Activated T-helper 9 cell treated with anti-CD3 and anti-CD28 coated beads, Interleukin-2, amount 50 U/mL, for 16 hours (primary cell): ENCODE measurements around the gene MICALL2.

Experiments
- DNase-seq: peaks from one replicate; pipeline ENCODE4 v3.0.0-alpha.2; 2020; ENCODE audit warnings: low read depth

Gene MICALL2

DNA sequence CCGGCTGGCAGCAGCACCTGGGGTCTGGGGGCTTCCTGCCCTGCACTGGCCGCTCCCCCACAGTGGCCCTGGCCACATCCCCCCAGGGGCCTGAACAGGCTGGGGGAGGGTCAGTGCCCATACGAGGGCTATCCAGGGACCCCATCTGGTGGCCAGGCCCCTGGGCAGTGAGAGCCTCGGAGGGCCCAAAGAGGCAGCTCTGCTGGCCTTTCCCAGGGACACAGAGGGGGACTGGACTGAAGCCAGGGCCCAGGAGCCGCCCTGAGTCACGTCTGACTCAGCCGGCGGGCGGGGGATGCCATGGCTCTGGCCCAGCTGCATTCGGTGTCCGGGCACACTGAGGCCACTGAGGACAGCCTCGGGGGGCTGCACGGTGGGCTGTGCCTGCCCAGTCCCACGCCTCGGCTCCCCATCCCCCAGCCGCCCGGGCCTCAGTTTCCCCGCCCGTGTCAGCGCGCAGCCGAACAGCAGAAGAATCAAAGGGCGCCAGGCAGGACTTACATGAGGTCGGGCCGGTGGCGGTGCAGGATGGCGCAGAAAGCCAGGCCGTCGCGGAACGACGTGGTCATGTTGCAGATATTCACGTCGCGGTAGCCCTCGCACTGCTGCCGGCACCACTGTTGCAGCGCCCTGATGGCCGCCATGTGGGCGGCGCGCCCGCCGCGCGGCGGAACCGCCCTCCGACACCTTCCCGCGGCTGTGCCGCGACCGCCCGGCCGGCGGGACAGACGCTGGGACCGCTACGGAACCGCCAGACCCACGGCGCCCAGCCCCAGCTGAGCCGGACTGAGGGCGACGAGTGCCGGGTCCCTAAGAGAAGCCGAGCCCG, at the start of gene MICALL2:
Gene MICALL2 (minus strand): TSS at position 788 of the 829 bp plus-strand sequence. CDS start 144 bp downstream, at position 644.
- DNase-seq, result peak; percentile 18

DNA sequence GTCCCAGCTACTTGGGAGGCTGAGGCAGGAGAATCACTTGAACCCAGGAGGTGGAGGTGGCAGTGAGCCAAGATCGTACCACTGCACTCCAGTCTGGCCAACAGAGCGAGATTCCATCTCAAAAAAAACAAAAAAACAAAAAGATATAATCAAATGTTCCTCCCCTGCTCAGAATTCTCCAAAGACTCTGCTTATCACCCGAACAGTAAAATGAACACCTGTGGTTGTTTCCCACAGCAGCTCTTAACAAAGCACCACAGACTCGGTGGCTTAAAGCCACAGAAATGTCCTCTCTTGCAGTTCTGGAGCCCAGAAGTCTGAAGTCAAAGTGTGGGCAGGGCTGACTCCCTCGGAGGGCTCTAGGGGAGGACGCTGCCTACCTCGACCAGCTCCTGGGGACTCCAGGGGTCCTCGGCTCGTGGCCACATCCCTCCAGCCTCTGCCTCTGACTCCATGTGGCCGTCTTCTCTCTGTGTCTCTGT, 49.0 kb upstream of the MICALL2 start:
- no peak for DNase-seq

DNA sequence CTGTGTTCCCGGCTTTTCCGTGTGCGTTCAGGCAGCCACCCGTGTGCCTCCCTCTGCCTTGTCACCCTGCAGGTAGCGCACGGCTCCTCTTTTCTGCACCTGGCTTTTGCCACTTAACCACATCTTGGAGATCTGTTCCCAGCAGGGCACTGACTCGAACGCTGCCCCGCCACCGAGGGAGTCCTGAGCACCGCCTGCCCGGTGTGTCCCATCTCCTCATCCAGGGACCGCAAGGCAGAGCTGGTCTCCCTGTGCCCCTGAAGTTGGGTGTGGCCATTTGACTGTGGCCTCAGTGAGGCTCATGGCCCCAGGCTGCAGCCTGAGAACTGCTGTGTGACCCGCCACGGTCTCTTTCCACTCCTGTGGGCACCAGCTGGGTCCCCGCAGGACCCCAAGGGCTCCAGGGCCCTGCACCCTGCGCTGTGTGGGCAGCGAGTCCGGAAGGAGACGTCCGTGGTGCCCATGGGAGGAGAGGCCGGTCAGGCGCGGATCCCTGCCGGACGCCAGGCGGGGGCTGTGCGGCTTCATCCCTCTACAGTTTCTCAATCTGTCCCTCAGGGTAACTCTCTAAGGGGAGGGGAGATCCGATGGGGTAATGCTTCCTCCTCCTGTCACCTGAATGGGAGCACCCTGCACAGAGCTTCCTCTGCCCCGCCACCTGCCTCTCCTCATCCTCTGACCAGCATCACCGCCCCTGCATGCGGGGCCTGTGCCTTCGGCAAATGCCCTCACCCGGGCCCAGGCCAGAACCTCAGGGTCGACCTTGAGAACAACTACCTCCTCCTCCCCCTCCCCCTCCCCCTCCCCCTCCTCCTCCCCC, 46.7 kb upstream of the MICALL2 start:
- no peak for DNase-seq

DNA sequence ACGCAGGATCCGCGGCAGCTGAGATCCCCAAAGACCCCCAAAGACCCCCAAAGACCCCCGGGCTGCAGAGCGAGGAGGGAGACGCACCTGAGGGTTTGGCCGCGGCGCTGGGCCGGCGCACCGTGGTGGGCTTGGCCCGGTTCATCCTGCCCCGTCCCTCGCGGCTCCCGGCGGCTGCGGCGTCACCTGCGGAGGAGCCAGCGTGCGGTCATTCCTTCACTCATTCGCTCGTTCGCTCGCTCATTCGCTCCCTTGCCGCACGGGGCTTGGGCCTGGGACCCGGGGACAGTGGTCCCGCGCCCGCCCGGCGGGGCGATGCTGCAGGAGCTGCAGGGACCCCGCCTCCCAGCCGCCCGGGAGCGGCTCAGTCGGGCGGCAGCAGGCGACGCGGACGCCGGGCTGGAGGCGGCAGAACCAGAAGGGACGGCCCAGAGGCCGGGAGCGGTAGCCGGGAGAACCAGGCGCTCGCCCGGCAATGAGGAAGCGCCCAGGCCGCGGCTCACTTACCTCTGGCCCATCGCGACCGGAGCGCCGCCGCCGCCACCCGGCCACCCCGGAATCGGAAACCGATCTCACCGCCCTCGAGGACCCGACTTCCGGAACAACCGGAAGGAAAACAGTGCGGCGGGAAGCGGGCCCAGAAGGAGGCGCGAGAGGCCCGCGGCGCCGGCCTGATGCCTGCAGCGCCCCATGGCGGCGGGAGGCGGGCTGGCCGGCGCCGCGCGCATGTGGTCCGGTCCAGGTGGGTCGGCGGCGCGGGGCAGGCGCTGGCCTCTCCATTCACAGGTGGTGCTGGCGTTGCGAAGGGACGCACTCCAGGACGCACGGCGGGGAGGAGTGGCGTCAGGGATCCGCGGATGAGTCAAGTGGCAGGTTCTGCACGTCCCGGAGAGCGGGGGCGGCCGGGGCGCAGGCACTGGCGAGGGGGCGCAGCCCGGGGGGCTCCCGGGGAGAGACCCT, 44.8 kb upstream of the MICALL2 start, which contains the start of gene INTS1:
Gene INTS1 (minus strand): TSS at position 574 of the 960 bp plus-strand sequence. CDS start 429 bp downstream, at position 145.
- DNase-seq, result peak; percentile 88

DNA sequence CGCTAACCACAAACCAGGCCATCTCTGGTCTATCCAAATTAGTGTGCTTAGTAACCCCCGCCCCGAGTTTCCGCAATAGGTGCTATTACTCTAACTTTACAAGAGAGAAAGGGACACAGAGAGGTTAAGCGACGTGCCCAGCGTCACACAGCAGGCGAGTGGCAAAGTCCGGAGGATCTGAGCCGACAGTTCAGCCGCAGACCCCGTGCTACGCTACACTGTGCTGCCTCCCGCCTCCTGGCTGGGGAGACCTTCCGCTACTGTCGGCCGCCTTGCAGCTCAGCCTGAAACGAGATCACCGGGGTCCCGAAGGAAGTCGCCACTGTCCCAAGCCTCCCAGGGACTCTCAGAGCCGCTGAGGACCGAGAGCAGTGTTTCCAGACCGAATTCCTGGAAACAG, 44.1 kb upstream of the MICALL2 start:
- DNase-seq, result no peak

DNA sequence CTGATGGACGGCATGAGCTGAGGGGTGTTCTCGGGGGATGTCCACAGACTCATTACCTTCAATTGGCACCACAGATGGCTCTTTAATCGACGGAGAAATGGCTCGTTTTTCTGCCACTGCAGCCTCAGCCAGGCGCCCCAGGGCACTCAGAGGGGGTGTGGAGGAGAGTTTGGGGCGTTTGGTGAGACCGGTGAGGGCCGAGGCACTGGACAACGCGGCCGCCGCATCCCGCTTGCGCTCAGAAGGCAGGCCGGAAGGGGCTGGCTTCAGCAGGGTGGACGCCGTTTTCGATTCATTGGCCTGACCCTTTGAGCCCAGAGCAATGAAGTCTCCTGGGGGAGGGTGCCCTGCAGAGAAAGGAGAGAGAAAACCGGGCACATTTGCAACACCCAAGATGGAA, 43.6 kb upstream of the MICALL2 start:
- DNase-seq, result no peak

DNA sequence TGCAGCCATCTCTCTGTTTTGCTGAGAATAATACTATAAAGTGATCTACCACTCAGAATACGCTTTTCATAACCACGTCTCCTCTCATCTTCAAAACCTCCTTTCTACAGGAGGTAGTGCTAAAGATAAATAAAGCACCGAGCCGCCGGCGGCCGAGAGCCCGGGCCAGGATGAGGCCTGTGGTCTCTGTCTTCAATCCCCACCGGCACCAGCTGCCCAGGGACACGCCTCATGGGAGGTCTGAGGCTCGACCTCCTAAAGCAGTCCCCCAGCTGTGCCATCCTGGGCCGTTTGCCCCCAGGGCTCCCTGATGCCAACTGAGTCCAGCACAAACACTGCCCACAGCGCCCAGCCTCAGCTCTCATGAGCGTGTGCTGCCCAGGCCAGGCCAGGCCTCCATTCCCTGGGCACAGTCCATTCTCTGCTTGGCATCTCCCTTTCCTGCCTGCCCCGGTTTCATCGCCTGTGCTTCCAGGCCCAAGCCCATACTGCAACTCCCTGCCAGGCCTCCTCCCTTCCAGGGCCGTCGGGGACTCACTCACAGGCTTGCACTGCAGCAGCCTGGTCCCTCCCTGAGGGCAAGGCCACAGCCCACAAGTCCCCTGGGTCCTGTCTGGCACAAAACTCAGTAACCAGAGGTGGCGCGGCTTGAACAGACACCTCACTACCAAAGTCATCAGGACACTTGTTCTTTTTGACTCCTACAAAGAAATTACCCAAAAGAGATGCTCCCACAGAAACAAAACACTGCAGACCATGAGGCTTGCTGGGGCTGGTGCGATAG, 42.4 kb upstream of the MICALL2 start:
- no peak for DNase-seq

DNA sequence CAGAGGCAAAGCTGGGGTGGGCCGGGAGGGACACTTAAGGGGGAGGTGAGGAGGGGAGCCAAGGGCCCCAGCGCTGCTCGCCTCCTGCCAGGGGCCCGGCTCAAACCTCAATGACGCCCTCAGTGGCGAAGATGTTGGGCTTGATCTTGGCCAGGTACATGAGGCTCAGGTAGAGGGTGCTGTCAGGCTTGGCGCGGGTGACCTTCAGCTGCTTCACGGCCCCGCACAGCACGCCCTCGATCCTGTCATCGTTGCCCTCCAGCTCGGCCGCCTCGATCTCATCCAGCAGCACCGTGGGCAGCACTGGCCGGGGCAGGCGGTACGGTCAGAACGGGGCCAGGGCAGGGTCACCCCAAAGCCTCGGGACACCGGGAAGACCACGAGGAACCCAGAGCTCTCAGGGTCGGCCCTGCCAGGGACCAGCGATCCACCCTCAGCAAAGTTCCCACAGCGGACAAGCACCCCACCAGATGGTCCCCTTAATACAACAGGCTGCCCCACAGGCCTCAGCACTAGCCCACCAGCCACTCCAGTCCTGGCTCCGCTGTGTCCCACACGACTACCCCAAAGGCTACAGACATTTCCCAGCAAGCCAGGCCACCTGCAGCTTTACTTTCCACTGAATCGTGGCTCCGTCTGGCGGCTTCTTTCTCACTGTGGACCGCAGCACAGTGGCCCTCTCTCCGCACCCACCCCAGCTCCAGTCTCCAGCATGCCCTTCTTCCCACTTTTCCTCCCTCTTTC, 41.0 kb upstream of the MICALL2 start:
- DNase-seq, result no peak

DNA sequence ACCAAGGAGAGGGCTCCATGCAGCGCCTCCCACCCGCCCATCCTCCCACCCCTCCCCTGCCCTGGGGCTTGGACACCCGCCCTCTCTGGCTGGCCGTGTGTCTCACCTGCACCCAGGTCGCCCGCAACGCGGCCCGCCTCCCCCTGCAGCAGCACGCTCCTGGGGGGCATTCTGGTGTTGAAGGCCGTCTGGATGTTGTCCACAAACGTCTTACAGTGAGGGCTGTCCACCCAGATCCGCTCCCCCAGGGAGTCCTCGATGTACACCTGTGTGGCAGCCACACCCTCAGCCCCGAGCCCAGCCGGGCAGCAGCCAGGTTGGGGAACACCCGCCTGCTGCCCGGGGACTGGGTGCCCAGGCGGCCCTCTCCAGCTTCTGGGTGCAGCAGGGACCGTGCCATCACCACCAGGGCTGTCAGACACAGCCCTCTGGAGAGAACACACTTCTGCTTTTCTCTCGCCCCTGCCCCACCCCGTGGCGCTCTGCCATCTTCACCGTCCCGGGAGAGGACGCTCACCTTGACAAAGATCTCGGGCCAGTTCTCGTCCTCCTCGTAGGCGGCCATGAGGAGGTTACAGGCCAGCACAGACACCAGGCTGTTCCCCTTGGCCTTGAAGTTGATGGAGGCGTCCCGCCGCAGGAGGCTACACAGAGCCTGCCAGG, 40.2 kb upstream of the MICALL2 start:
- no peak for DNase-seq

DNA sequence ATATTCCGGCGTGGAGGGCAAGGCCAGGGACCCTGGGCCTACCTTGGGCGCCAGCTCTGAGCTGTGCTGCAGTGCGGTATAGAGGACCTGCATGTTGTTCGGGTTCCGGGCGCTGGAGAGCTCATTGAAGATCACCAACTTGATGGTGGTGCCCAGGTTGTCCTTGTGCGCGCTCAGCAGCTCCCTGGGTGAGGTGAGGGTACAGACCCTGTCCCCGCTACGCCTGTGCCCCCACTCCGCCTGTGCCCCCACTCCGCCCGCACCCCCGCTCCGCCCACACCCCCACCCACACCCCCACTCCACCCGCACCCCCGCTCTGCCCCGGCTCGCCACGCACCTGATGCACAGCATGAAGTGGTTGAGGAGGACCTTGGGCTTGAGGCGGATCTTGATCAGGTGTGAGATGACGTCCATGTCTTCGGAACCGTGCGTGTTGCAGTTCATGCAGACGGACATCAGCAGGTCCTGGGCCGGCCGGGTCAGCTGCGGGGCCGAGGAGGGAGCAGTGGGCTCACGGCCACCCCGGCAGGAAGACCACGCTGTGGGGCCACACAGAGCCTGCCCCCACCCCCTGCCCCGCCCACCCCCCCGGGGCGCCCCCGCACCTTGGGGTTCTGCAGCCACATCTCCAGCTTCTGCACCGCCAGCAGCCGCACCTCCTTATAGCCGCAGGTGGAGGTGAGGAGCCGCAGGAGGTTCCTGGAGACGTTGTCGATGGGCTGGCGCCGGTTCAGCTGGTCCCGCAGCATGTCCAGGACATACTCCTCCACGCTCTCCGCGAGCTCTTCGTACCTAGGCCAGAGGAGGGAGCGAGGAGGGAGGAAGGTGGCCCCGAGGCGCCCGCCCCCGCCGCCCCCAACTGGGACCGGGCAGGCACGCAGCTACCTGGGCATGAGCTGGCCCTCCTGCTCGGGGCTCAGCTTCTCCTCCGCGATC, 39.4 kb upstream of the MICALL2 start:
- no peak for DNase-seq

DNA sequence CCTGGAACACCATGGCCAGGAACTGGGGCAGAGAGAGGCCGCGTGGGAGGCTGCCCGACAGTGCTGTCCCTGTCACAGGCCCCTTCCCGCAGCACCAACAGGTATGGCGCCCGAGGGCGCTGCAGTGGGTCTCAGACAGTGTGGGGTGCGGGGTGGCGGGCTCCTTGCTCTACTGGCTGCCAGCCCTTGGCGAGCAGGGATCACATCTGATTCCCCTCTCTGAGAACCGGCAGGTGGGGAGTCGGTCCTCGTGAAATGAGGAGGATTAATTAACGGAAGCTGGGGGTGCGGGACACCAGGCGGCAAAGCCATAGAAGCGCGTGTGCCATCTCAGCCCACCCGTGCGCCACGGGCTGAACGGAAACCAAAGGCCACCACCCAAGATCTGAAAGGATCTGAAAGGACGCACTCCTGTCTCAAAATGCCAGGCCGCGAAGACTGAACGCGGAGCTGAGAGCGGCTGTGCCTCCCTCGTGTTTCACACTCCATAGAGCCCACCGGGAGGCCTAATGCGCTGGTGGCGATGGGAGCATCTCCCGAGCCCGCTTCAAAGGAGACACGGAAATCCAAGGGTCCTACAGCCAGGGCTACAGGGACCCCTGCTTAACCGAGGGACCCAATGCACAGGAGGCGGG, 38.1 kb upstream of the MICALL2 start:
- DNase-seq, result no peak

DNA sequence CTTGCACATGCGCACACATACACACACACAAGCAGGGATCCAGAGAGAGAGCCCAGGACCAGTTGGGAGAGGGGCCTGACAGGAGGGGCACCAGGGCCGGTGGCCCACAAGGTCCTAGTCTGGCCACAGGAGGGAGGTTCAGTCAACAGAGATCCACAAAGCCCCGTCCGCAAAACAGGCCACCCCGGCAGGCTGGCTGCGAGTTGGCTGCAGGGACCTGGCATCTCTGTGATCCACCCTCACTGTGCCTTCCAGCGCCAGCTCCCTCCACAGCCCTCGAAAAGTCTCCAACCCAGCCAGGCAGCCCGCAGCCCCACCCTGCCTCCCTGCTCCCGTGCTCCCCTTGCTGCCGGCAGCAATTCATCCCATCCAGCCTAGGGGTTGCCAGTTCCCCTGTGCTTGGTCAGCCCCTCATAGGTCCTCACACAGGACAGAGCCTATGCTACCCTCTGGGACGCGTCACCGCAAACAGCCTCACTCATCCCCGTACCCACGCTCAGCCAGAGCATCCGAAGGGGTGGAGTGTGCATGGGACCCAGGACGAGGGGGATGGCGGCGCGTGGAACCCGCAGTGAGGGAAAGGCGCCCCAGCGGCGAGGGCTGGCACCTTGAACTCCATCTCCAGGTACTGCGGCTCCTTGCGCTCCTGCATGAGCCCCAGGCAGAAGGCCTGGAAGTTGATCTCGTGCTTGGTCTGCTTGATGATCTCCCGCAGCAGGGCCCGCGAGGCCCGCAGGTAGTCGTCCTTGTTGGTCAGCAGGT, 37.4 kb upstream of the MICALL2 start:
- no peak for DNase-seq

DNA sequence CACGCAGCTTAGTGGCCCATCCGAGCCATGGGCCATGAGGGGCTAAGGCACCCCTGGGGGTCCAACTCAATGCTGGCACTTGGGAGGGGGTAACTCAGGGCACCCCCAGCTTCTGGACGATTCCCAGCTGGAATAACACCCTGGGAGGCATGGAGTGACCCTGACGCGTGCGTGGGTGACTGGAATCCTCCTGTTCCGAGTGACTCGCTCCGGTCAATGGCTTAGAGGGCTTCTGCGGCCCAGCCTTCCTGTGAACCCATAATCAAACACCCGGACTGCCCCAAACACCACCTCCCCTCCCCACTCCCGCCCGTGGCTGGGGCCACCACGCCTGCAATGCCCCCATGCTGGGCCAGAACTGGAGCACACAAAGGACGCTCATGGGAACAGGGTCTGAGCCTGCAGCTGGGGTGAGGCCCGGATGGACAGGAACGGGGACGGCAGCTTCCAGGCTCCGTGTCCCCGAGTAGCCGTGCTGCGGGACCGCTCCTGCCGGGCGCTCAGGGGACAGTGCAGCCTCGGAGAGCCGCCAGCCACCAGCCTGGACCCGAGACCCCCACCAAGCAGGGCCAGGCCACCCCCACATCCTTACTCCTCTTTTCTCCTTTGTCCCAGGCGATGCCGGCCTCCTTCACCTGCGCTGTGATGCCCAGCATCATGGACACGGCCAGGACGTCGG, 36.4 kb upstream of the MICALL2 start:
- no peak for DNase-seq

DNA sequence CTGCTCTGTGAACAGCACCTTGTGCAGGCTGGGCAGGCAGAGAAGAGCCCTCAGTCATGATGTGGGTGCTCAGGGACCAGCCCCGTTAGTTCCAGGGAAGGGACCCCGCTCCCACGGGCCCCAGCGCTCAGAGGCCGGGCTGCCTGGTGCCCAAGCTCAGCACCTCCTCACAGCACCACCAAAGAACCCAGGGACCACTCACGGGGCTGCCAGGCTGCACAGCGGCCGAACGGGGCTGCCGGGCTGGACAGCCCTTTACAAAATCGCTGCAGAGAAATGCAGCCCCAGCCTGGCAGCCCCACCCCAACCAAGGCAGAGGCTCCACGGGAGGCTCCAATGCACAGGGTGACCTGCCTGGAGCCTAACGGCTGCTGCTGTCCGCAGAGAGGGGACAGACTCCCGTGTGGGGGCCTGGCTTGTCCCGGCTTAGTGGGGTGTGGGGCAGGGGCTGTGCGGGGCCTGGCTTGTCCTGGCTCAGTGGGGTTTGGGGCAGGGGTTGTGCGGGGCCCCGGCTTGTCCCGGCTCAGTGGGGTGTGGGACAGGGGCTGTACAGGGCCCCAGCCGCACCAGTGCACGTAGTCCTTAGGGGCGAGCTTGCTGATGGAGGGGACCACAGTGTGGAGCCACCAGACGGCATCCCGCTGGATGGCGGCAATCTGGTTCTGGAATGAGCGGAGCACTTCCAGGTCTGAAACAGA, 35.7 kb upstream of the MICALL2 start:
- DNase-seq, result no peak

DNA sequence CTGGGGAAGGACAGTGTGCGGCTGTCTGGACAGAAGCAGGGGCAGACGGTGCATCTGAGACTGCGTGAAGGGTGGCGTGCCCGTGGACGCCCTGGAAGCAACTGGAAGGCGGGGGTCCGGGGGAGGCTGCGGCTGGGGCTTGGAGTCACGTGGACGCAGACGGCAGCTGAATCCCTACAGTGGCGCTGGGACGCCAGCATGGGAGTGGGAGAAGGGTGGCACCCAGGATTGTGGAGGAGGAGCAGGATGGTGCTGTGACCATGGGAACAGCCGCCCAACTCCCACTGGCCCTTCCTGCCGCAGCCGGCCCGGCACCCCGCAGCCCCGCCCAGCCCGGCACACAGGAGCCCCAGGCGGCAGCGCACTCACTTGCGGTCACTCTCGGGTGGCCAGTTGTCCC, 35.2 kb upstream of the MICALL2 start:
- DNase-seq, result no peak

DNA sequence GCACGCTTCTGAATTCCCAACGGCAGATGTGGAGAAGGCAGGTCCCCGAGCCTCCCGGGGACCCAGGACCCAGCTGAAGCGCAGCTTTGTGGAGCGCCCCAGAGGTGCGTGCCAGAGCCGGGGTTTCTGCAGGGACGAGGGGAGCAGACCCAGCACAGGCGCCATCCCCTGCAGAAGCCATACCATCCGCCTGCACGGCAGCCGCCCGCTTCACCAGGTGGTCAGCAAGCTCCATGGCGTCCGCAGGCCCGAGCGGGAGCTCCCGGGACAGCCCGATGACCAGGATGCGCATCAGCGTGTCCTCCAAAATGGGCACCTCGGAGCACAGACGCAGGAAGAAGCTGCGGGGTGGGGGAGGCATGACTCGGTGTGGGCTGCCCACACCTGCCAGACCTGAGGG, 34.3 kb upstream of the MICALL2 start:
- DNase-seq, result no peak
